GM10266 (cell line): ENCODE measurements around the gene CROCC2.

Source experiments
- DNase-seq: peaks from one replicate; pipeline ENCODE4 v3.0.0; 2012; ENCODE audit errors: extremely low spot score
- TF ChIP-seq, protein P1 (sequence below): IDR thresholded peaks from 2 replicates; pipeline ENCODE4 v1.5.1; 2012; ENCODE audit warnings: mild to moderate bottlenecking, low read depth; ENCODE audit not compliant: control insufficient read depth, insufficient read depth; ENCODE audit errors: missing control alignments

CROCC2 gene

DNA sequence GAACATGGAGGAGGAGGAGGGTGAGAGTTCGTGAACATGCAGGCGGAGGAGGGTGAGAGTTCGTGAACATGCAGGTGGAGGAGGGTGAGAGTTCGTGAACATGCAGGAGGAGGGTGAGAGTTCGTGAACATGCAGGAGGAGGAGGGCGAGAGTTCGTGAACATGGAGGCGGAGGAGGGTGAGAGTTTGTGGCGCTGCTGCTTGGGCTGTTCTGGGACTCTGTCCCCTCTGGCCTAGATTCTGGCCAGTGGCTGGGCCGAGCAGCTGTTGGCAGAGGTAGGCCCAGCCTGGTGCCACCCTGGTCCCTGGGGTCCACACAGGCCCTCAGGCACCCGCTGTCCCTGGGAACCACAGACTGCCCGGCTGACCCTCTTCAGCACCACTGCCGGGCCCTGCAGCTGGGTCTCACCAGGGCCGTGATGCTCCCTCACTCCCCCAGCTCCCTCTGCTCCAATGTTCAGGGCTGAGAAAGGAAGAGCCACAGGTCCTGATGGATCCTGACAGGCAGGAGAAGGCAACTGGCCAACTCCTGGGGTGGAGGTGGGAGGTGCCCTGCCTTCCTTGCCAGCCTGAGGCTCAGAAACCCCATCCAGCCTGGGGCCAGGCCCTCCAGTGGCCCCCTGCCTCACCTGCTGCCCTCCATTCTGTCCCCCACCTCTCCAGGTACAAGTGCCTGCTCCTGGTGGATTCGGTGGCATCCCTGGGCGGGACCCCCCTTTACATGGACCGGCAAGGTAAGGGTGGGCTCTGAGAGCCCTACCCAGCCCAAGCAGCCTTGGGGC lies 33.6 kb upstream of the CROCC2 start:
- DNase-seq, result no peak
- TF ChIP-seq, protein P1, sequence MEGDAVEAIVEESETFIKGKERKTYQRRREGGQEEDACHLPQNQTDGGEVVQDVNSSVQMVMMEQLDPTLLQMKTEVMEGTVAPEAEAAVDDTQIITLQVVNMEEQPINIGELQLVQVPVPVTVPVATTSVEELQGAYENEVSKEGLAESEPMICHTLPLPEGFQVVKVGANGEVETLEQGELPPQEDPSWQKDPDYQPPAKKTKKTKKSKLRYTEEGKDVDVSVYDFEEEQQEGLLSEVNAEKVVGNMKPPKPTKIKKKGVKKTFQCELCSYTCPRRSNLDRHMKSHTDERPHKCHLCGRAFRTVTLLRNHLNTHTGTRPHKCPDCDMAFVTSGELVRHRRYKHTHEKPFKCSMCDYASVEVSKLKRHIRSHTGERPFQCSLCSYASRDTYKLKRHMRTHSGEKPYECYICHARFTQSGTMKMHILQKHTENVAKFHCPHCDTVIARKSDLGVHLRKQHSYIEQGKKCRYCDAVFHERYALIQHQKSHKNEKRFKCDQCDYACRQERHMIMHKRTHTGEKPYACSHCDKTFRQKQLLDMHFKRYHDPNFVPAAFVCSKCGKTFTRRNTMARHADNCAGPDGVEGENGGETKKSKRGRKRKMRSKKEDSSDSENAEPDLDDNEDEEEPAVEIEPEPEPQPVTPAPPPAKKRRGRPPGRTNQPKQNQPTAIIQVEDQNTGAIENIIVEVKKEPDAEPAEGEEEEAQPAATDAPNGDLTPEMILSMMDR, result no peak

DNA sequence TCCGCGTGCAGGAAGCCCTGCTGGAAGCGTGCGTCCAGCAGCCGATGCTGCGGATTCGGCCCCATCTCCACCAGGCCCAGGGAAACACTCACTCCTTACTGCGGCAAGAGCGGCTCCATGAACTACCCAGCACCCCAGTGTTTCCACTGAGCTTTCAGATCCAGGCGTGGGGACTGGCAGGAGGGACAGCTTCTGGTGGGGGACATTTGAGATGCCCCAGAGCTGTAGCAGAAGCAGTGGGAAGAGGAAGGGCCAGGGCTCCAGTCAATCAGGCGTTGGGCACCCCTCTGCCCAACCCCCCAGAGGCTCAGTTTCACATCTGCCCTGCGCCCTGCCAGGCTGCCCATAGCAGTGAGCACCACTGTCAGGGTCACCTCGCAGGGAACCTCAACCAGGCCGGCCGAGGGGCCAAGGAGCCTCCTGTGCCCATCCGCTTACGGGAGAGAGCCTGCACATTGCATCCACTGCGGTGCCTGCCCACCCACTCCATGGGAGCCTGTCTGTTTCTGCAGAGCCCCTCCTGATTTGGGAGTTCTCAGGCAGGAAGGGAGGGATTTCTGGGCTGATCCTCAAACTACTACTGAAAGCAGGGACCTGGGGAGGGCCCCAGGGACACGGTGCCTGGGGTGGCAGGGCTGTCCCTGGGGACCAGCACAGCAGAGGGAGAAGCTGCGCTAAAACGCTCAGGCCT lies 32.9 kb upstream of the CROCC2 start:
- TF ChIP-seq, protein P1, result no peak
- DNase-seq, result no peak

DNA sequence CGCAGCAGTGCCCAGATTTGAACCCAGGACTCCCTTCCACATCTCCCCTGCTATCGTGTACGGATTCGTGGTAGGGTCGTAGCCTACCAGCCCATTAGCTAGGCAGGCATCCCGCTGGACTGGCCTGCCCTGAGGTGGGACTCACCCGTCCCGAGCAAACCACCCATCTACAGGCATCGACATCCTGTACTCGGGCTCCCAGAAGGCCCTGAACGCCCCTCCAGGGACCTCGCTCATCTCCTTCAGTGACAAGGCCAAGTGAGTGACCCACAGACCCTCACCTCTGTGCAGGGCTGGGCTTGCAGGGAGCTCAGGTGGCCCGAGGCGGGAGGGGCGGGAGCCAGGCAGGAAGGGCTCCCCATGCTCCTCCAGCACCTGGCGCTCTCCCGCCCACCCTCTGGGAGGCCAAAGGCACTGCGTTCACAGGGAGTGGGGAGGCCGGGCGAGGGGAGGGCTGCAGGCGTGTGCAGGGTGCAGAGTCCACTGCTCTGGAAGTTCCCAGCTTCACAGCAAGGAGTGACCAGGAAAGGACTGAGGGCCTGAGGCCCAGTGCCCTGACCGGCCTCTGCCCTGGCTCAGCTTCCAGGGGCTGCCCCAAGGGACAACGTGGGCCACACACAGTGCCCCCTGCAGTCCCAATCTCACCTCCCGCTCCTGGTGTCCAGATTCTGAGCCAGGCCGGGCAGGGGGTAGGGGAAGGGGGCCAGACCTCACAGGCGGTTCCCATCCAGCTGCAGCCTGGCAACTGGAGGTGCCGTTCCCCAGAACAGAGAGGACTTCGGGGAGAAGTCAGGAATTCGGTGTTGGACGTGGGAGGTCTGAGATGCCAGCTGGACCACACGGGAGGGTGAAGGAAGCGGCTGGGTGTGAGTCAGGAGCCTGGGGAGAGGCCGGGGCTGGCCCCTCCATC lies 32.1 kb upstream of the CROCC2 start:
- TF ChIP-seq, protein P1, result no peak
- DNase-seq, result no peak

DNA sequence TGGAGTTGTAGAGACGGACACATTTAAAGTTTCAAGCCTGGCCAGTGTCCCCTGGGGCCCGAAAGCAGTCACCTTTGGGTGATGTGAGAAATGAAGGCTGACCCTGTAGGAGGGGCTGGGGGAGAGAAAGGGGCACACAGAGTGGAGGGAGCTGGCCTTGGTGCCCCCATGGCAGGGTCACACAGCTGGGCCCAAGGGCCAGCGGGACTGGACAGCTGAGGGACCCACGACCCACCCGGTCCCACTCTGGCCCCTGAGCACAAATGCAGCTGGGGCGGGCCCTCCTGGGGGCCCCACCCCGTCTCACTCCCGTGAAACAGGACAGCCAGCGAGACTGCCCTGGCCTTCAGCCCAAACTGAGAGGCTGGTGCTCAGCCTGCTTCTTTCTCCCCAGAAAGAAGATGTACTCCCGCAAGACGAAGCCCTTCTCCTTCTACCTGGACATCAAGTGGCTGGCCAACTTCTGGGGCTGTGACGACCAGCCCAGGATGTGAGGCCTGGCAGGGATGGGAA lies 31.4 kb upstream of the CROCC2 start:
- TF ChIP-seq, protein P1, result no peak
- no peak for DNase-seq

DNA sequence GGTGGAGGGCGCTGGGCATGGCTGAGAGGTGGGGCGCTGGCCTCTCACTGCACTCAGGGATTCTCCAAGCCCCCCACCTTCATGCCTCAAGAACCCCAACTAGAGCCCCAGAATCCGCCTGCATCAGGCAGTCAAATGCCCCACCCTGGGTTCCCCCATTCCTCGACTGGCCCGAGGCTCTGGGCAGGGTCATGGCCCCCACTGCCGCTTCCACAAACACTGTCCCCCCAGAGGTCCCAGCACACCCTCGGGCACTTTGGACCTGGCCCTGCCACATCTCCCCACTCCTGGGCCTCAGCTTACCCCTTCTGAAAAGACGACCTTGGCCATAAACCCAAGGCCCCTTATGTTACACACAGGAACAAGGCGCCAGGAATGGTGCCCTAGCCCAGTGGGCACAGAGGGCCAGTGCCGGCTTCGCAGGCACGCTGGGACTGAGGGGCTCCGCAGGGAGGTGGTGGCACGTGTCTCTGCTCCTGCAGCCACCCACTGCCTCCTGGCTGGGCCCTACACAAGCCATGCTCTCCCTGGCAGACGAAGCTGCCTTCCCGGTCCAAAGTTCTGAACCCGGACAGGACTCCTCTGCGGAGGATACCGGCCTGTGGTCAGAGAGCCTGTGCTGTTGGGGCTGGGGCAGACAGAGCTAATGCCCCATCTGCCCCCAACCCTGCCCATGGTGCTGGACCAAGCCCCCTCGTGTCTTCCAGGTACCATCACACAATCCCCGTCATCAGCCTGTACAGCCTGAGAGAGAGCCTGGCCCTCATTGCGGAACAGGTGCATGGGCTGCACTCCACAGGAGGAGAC lies 30.7 kb upstream of the CROCC2 start:
- TF ChIP-seq, protein P1, result no peak
- DNase-seq, result no peak

DNA sequence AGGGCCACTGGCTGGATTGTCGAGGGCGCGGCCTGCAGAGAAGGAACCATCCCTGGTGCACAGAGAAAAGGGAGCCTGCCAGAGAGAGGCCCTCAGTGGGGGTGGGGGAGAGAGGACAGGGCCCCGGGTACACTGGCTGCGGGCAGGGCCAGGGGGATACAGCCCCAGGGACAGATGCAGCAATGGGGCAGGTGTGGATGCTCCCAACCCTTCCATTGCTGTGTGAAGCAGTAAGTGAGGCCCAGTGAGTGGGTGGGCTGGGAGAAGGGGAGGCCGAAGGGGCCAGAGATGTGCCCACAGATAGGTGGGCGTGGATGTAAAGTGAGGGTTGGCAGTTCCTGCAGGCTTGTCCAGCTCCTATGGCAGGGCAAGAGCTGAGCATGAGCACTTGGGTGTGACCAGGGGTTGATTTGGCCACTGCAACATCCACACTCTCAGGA lies 30.1 kb upstream of the CROCC2 start:
- TF ChIP-seq, protein P1, result no peak

More for the DNA sequence above, 30.1 kb upstream of the CROCC2 start:
- DNase-seq, result no peak
